HG03342 (cell line): ENCODE measurements around the gene SARDH.
"Not testable (repeated sequence)": the region's sequence is repeated elsewhere in the genome, so short reads cannot be mapped to it uniquely, and the experiment has no call there.

Source experiments
- ATAC-seq: cut with Tn5 transposase; IDR thresholded peaks from one replicate; pipeline ENCODE4 v1.9.1; 2021; ENCODE audit warnings: mild to moderate bottlenecking, moderate library complexity; ENCODE audit not compliant: unreplicated experiment

Gene SARDH

DNA sequence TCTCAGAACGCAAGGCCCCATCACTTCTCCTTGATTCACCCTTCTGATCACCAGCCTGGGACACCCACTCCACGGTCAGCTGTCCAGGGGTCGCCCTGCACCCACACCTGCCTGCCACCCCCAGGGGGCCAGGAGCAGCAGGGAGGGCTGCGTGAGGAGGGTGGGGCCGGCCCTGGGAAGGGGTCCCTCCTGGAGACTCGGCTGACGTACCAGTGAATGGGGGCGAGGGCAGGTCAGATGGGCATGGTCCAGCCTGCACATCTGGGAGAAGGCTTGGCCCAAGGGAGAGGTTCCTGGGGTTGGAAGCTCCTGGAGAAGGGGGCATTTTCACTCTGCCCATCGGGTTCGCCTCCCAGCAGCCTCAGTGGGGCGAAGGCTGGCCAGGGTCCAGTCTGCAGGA, 21.8 kb upstream of the SARDH start:
- no peak for ATAC-seq

DNA sequence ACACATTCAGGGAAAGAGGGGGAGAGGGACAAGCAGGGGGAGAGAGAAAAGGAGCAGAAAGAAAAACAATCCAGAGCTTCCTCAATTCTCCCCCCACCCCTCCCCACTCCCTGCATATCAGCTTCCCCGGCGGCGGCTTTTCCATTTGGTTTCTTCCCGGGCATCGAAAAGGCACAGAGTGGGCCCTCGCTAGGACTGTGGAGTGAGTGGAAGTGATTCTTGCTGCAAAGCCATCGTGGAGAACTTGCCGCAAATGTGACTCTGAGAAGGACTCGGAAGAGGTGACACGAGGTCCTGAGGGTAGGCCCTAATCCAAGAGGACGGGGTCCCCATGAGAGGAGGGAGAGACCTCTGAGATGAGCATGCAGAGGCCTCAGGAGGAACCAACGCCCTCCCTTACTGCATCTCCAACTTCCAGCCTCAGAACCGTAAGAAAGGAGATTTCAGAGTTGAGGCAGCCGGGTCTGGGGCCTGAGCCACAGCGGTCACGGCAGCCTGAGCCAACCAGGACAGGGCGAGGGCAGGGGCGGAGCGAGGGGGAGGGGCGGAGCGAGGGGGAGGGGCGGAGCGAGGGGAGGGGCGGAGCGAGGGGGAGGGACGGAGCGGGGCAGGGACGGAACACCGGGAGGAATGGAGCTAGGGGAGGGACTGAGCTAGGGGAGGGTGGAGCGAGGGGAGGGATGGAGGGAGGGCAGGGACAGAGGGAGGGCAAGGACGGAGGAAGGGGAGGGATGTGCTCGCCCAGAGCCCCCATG, 21.2 kb upstream of the SARDH start:
- no peak for ATAC-seq

DNA sequence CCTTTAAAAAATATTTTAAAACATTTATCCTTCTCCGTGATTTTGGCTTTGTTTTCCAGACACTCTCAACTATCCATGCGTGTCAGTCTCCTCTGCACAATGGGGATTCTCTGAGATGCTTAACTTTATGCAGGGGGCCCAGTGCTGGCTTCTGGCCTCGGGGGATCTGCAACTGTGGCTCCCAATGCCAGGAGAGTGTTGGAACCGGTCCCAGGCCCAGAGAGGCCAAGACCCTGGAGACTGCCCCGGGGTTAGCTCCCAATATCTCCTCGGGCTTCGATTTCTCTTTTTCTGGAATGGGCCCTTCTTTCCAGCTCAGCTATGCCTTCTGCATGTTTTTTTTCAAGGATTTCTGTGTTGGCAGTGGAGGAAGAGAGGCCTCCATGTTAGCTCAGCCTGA, 20.1 kb upstream of the SARDH start:
- no peak for ATAC-seq

GRCh38 chr9:133754688-133755227, 16.6 kb upstream of the SARDH start:
- no peak for ATAC-seq

GRCh38 chr9:133754187-133754586, 16.0 kb upstream of the SARDH start:
- no peak for ATAC-seq

DNA sequence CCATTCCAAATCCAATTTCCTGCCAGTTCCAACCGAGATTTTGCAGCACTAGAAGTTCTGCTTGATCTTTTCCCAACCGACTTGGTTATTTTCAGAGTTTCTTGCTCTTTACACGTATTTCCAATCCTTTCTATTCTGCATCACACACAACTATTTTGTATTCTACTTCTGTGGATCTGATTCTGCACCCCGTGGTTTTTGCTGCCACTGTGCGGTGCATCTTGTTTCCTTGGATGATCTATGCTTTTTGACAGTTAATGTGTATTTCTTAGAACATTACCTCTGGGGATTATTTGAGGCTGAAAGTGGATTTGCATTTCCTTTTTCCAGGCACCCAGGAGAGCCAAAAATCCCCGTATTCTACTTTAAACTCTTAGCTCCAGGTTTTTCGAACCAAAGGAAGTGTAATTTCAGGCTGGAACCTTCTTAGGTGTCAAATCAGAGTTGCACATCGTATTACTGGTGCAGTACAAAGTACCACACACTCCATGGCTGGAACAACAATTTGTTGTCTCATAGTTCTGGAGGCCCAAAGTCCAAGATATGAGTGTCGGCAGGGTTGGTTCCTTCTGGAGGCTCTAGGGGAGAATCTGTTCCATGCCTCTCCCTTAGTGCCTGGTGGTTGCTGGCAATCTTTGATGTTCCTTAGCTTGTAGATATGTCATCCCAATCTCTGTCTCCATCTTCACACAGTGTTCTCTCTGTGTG, 14.7 kb upstream of the SARDH start:
- no peak for ATAC-seq

DNA sequence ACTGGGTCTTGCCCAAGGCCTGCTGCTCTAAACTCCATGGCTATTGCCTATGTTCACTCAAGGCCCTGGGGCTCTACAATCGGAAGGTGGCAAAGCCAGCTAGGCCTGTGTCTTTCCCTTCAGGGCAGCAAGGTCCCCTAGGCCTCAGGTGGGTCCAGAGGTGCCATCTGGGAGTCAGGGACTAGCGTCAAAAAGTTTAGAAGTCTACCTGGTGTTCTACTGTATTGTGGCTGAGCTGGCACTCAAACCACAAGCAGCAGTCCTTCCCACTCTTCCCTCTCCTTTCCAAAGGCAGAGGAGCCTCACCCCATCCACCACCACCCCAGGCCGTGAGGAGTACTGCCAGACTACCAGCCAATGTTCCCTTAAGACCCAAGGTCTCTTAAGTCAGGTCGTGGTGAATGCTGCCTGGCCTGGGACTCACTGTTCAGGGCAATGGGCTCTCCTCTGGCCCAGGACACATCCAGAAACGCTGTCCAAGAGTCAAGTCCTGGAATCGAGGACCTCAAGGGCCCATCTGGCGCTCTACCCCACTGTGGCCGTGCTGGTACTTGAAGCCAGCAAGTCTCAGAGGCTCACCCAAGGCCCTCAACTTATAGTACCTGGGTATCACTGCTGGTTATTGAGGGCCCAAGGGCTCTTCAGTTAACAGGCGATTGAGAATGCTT, 13.0 kb upstream of the SARDH start:
- ATAC-seq: no peak

DNA sequence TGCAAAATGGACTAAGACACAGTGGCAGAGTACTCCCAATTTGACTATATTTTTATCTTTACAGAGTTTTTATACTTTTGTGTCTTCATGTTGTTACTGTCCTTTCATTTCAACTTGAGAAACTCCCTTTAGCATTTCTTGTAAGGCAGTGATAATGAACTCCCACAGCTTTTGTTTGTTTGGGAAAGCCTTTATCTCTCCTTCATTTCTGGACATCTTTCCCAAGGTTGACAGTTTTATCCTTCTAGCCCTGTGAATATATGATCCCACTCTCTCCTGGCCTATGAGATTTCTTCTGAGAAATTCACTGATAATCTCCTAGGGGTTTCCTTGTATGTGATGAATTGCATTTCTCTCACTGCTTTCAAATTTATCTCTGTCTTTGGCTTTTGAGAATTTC, 9.2 kb upstream of the SARDH start:
- no peak for ATAC-seq

GRCh38 chr9:133744528-133744927, 6.4 kb upstream of the SARDH start:
- ATAC-seq: not testable (repeated sequence)

DNA sequence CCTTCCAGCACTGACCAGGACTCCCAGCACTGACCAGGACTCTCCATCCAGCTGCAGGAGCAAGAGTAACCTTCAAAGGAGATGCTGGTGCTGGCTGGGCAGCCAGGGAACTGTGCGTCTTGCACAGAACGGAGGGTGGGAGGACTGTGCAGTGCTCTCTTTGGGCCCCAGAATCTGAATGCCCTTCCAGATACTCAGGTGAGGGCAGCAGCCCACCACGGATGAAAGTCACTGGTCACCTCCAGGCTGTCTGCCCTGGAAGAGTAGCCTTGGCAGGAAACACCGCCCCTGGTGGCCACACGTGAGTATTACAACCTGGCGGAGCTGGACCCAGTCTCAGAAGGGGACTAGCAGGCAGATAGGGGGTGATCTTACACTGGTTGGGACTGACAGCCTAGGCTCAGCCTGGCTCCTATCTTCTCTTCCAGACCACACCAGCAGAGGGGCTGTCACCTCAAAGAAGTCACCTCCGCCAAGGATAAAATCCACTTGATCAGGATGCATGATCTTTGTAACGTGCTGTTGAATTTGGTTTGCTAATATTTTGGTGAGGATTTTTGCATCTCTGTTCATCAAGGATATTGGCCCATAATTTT, 4.8 kb upstream of the SARDH start:
- no peak for ATAC-seq

DNA sequence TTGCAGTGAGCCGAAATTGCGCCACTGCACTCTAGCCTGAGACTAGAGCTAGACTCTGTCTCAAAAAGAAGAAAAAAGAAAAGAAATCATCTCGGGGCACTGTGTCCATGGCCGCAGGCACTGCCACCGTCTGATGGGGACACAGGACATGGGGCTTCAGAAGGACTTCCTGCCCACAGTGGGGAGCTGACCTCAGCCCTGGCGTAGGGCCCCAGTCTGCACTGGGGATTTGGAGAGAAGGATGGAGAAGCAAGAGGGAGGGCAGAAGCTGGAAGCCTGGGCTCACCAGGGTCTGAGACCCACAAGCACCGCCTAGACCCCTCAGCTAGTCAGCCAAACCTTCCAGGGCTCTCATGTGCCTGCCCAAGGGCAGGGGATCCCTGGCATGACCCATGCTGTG, 4.1 kb upstream of the SARDH start:
- ATAC-seq: no peak

- ATAC-seq: no peak
These were observed 3.6 kb upstream of the SARDH start for GRCh38 chr9:133741716-133742115.

- ATAC-seq: no peak
These were observed 2.8 kb upstream of the SARDH start for GRCh38 chr9:133740911-133741310.

- no peak for ATAC-seq
These were observed 1.5 kb upstream of the SARDH start for GRCh38 chr9:133739408-133740280.

GRCh38 chr9:133738640-133739225, 581 bp upstream of the SARDH start:
- ATAC-seq: no peak

DNA sequence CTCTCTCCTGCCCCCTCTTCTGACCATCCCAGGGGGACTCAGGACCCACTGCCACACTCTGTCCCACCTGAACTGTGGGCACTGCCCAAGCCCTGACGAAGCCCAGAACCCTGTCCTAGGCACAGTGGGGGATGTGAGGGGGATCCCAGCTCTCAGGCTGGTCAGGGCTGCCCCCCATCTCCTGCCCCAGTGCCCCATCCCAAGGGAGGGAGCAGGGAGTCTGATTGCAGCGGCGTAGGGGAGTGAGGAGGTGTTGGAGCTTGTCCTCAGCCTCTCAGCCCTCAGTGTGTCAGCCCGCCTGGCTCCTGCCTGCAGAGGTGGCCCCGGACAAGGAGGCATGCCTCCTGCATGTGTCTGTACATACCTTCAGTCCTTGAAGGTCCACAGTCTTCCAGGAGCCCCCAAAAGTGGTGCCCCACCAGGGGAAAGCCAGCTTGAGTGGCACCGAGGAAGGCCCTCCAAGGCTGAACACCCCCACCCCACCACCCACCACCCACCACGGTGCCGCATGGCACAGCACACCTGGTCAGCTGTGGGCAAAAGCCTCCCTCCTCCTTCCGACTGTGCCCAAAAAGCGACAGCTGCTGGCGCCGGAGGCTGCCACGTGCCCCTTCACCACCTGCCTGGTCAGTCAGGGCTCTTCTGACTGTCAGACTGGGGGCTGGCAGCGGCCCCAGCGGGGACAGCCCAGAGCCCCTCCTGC, 930 bp downstream of the SARDH start:
- ATAC-seq: no peak

GRCh38 chr9:133735931-133736330, 2.2 kb downstream of the SARDH start:
- ATAC-seq: no peak

DNA sequence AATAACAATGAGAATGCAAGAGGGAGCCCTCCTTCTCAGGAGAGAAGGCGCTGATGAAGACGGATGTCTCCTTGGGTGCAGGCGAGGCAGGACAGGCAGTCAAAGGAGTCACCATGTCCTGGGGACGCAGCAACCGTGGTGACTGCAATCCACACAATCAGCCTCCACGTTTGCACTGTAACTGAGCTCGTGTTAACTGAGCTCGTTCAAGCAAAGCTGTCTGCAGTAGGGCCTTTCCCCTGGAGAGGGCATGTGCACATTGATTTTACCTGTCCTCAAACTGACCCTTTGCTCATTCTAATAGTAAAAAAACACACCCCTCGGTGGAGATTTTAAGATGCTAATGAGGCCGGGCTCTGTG, 2.8 kb downstream of the SARDH start:
- no peak for ATAC-seq

- no peak for ATAC-seq
These were observed 3.4 kb downstream of the SARDH start for GRCh38 chr9:133734590-133735414.
